Mesenchymal stem cell (in vitro differentiated cells and primary cell): Measurements from ENCODE around the gene CENPC.
A peak's percentile ranks its signal among the peaks of the same experiment; 100 is the strongest.

Source experiments
- DNase-seq: peaks from one replicate; pipeline ENCODE4 v3.0.0-alpha.2; 2013
- H2AFZ ChIP-seq: one replicate; pipeline ENCODE4 v1.6.1; 2013; ENCODE audit warnings: low read depth, mild to moderate bottlenecking, control low read depth, inconsistent platforms, low read length, moderate library complexity
- H2AK5ac ChIP-seq: 2 replicates; pipeline ENCODE4 v1.6.1; 2013; ENCODE audit warnings: low read length, moderate library complexity, mild to moderate bottlenecking, inconsistent platforms; ENCODE audit not compliant: severe bottlenecking
- H2BK120ac ChIP-seq: one replicate; pipeline ENCODE4 v1.6.1; 2013; ENCODE audit warnings: low read depth, mild to moderate bottlenecking, inconsistent platforms, low read length, moderate library complexity
- H2BK12ac ChIP-seq, 2 experiments: one replicate each; pipeline ENCODE4 v1.6.1; 2013; ENCODE audit warnings: inconsistent platforms in 2 of 2, low read length in 2 of 2, mild to moderate bottlenecking in 2 of 2, moderate library complexity in 2 of 2, control low read depth in 1 of 2
- H2BK15ac ChIP-seq: one replicate; pipeline ENCODE4 v1.6.1; 2013; ENCODE audit warnings: mild to moderate bottlenecking, low read depth, inconsistent platforms; ENCODE audit not compliant: poor library complexity, severe bottlenecking
- H2BK5ac ChIP-seq: 2 replicates; pipeline ENCODE4 v1.6.1; 2013; ENCODE audit warnings: low read depth, mild to moderate bottlenecking, low read length, control low read depth, inconsistent platforms; ENCODE audit not compliant: poor library complexity, severe bottlenecking
- H3K14ac ChIP-seq, 2 experiments: one replicate each; pipeline ENCODE4 v1.6.1; 2013; ENCODE audit warnings: inconsistent platforms in 2 of 2, low read length in 2 of 2, control low read depth in 1 of 2, mild to moderate bottlenecking in 1 of 2, moderate library complexity in 1 of 2
- H3K18ac ChIP-seq, 2 experiments: one replicate each; pipeline ENCODE4 v1.6.1; 2013; ENCODE audit warnings: inconsistent platforms in 2 of 2, low read length in 2 of 2, control low read depth in 1 of 2, low read depth in 1 of 2, mild to moderate bottlenecking in 1 of 2
- H3K23ac ChIP-seq, 2 experiments: one replicate each; pipeline ENCODE4 v1.6.1; 2013; ENCODE audit warnings: inconsistent platforms in 2 of 2, low read length in 2 of 2, mild to moderate bottlenecking in 2 of 2, moderate library complexity in 2 of 2, control low read depth in 1 of 2
- H3K27ac ChIP-seq: 2 replicates; pipeline ENCODE4 v1.5.1; 2013; ENCODE audit warnings: mild to moderate bottlenecking, moderate library complexity, low read length, control low read depth, inconsistent platforms; ENCODE audit not compliant: poor library complexity, severe bottlenecking
- H3K27me3 ChIP-seq, 2 experiments: 2 replicates each; pipeline versions ENCODE4 v1.6.1 to v1.7.0; 2013; ENCODE audit warnings: low read length in 2 of 2, mild to moderate bottlenecking in 2 of 2, moderate library complexity in 2 of 2, control low read depth in 1 of 2, inconsistent platforms in 1 of 2; ENCODE audit not compliant: control insufficient read depth in 1 of 2, insufficient read depth in 1 of 2
- H3K36me3 ChIP-seq, 2 experiments: 2 replicates each; pipeline versions ENCODE4 v1.6.1 to v1.7.0; 2013; ENCODE audit warnings: low read length in 2 of 2, control low read depth in 1 of 2, inconsistent platforms in 1 of 2, low read depth in 1 of 2, mild to moderate bottlenecking in 1 of 2; ENCODE audit not compliant: insufficient read depth in 2 of 2, control insufficient read depth in 1 of 2
- H3K4ac ChIP-seq, 2 experiments: one replicate each; pipeline ENCODE4 v1.6.1; 2013; ENCODE audit warnings: inconsistent platforms in 2 of 2, low read length in 2 of 2, mild to moderate bottlenecking in 2 of 2, moderate library complexity in 2 of 2, control low read depth in 1 of 2, low read depth in 1 of 2
- H3K4me1 ChIP-seq: 2 replicates; pipeline ENCODE4 v1.6.1; 2013; ENCODE audit warnings: low read depth, low read length, control low read depth; ENCODE audit not compliant: control insufficient read depth, insufficient read depth
- H3K4me2 ChIP-seq: 2 replicates; pipeline ENCODE4 v1.6.1; 2013; ENCODE audit warnings: low read length, mild to moderate bottlenecking, inconsistent platforms; ENCODE audit not compliant: poor library complexity, severe bottlenecking
- H3K4me3 ChIP-seq, 2 experiments: 2 replicates each; pipeline versions ENCODE4 v1.5.1 to v1.7.0; 2013; ENCODE audit warnings: low read length in 2 of 2, mild to moderate bottlenecking in 2 of 2, control low read depth in 1 of 2, low read depth in 1 of 2; ENCODE audit not compliant: insufficient read depth in 1 of 2
- H3K79me1 ChIP-seq: replicated peaks from 2 replicates; pipeline ENCODE4 v1.6.1; 2013; ENCODE audit warnings: mild to moderate bottlenecking, control low read depth, low read length, inconsistent platforms; ENCODE audit not compliant: poor library complexity, severe bottlenecking
- H3K9ac ChIP-seq: 2 replicates; pipeline ENCODE4 v1.7.0; 2013; ENCODE audit warnings: mild to moderate bottlenecking, low read length, moderate library complexity
- H3K9me3 ChIP-seq: 2 replicates; pipeline ENCODE4 v1.7.0; 2013; ENCODE audit warnings: mild to moderate bottlenecking, low read length; ENCODE audit not compliant: control insufficient read depth
- H4K8ac ChIP-seq: one replicate; pipeline ENCODE4 v1.6.1; 2013; ENCODE audit warnings: inconsistent platforms, mild to moderate bottlenecking, low read length, moderate library complexity
- H4K91ac ChIP-seq: one replicate; pipeline ENCODE4 v1.6.1; 2013; ENCODE audit warnings: mild to moderate bottlenecking, low read length, inconsistent platforms
- WGBS: methylation state at CpG from one replicate; pipeline ENCODE4 v1.1.7; 2013; ENCODE audit warnings: mixed read lengths; 5-methylcytosine and 5-hydroxymethylcytosine counted together

Gene CENPC

GRCh38 chr4:67437974-67438713, 107.2 kb downstream of the CENPC start:
- Histone ChIP-seq H3K36me3 (peaks cover 0 to 3% of the 10 kb centered on the region in 2 experiments), H2AK5ac (no peak overlapping the region), H3K23ac (no peak overlapping the region), H3K4me2 (no peak overlapping the region), H2BK120ac (peak overlapping the region; percentile 49), H3K79me1 (no peaks in the 10 kb centered on the region), H3K27ac (peak overlapping the region; percentile 49), H3K9me3 (no peaks in the 10 kb centered on the region), H2BK15ac (no peak overlapping the region), H2AFZ (no peak overlapping the region), H4K91ac (no peak overlapping the region), H3K14ac (no peak overlapping the region), H3K18ac (peak overlapping the region in 1 of 2 experiments; percentile 33), H3K4me3 (no peak overlapping the region), H2BK5ac (no peak overlapping the region), H2BK12ac (no peak overlapping the region), H3K9ac (peak overlapping the region; percentile 19), H3K27me3 (no peaks in the 10 kb centered on the region), H3K4ac (no peak overlapping the region), H3K4me1 (no peaks in the 10 kb centered on the region), H4K8ac (no peak overlapping the region)
- peak; percentile 88 for DNase-seq
- 42% methylated on average over 1 of the region's 2 CpGs for WGBS

- no peaks in the 10 kb centered on the region for H3K27me3 ChIP-seq
- DNase-seq, result peak; percentile 47
Observed at GRCh38 chr4:67436742-67437141, 108.6 kb downstream of the CENPC start.

GRCh38 chr4:67430989-67431388, 114.3 kb downstream of the CENPC start:
- Histone ChIP-seq H4K8ac (no peak overlapping the region), H3K4me2 (no peak overlapping the region), H3K9ac (no peak overlapping the region), H2BK12ac (no peak overlapping the region), H2BK5ac (no peak overlapping the region), H3K4me3 (no peak overlapping the region), H3K18ac (no peak overlapping the region), H2AFZ (no peak overlapping the region), H3K4ac (no peak overlapping the region), H3K36me3 (peaks cover 0 to 12% of the 10 kb centered on the region in 2 experiments), H3K4me1 (no peaks in the 10 kb centered on the region), H2AK5ac (no peak overlapping the region), H3K9me3 (no peaks in the 10 kb centered on the region), H2BK120ac (no peak overlapping the region), H3K79me1 (no peaks in the 10 kb centered on the region), H3K27ac (no peak overlapping the region), H2BK15ac (no peak overlapping the region), H4K91ac (no peak overlapping the region), H3K14ac (no peak overlapping the region), H3K27me3 (no peaks in the 10 kb centered on the region), H3K23ac (no peak overlapping the region)
- DNase-seq, result no peak
- WGBS, result 50% methylated on average over 1 of the region's 1 CpG

More at GRCh38 chr4:67436742-67437141, 108.6 kb downstream of the CENPC start:
- Histone ChIP-seq H2BK5ac (no peak overlapping the region), H4K8ac (no peak overlapping the region), H3K23ac (no peak overlapping the region), H3K27ac (peak overlapping the region; percentile 95), H3K4me3 (no peak overlapping the region), H3K36me3 (peaks cover 0 to 10% of the 10 kb centered on the region in 2 experiments), H3K79me1 (no peaks in the 10 kb centered on the region), H2AFZ (no peak overlapping the region), H3K4me2 (no peak overlapping the region), H3K4ac (no peak overlapping the region), H3K18ac (peak overlapping the region in 1 of 2 experiments; percentile 40), H3K4me1 (no peaks in the 10 kb centered on the region), H3K9ac (no peak overlapping the region), H4K91ac (no peak overlapping the region), H2BK120ac (no peak overlapping the region), H3K14ac (no peak overlapping the region), H3K9me3 (no peaks in the 10 kb centered on the region), H2BK12ac (no peak overlapping the region), H2BK15ac (no peak overlapping the region), H2AK5ac (peak overlapping the region; percentile 91)
- 100% methylated on average over 1 of the region's 2 CpGs for WGBS

- DNase-seq, result no peak
- Histone ChIP-seq H3K14ac (no peak overlapping the region), H2AFZ (no peak overlapping the region), H3K79me1 (no peaks in the 10 kb centered on the region), H3K9me3 (no peaks in the 10 kb centered on the region), H3K4me2 (no peak overlapping the region), H3K4me1 (no peaks in the 10 kb centered on the region), H3K18ac (no peak overlapping the region), H3K4me3 (no peak overlapping the region), H4K8ac (no peak overlapping the region), H2AK5ac (no peak overlapping the region), H2BK12ac (no peak overlapping the region), H3K36me3 (peaks cover 0 to 12% of the 10 kb centered on the region in 2 experiments), H4K91ac (no peak overlapping the region), H3K4ac (no peak overlapping the region), H2BK5ac (no peak overlapping the region), H3K27ac (no peak overlapping the region), H2BK15ac (no peak overlapping the region), H3K27me3 (no peaks in the 10 kb centered on the region), H3K9ac (no peak overlapping the region), H3K23ac (no peak overlapping the region), H2BK120ac (no peak overlapping the region)
- WGBS, result 100% methylated on average over 1 of the region's 2 CpGs
Observed at GRCh38 chr4:67428819-67429218, 116.5 kb downstream of the CENPC start.
